AG10803 (cell line): ENCODE measurements around the gene EWSR1.

Source experiments
- DNase-seq: peaks from one replicate; pipeline ENCODE4 v3.0.0; 2010; ENCODE audit warnings: low read depth
- H3K4me3 ChIP-seq: 2 replicates; pipeline ENCODE4 v1.5.1; 2011; ENCODE audit warnings: mild to moderate bottlenecking, low read length, control low read depth
- CTCF ChIP-seq: conservative IDR thresholded peaks from 2 replicates; pipeline ENCODE4 v1.5.1; 2011; ENCODE audit warnings: mild to moderate bottlenecking, low read length, control low read depth, inconsistent platforms

The EWSR1 gene

GRCh38 chr22:29326481-29326880 is 58.4 kb downstream of the EWSR1 start:
- H3K4me3 ChIP-seq: no peak overlapping the region
- TF ChIP-seq CTCF: no peak
- no peak for DNase-seq

- no peak for TF ChIP-seq CTCF
- no peak overlapping the region for H3K4me3 ChIP-seq
- DNase-seq: no peak
Measured at GRCh38 chr22:29327089-29327764, 59.2 kb downstream of the EWSR1 start.

- DNase-seq: no peak
- TF ChIP-seq CTCF: no peak; the same call in 1 of the 2 replicates
- H3K4me3 ChIP-seq: no peak overlapping the region
Measured at GRCh38 chr22:29328055-29328454, 60.0 kb downstream of the EWSR1 start.

GRCh38 chr22:29328566-29329500 is 60.8 kb downstream of the EWSR1 start:
- no peak for DNase-seq
- no peak overlapping the region for H3K4me3 ChIP-seq
- no peak for TF ChIP-seq CTCF

GRCh38 chr22:29329581-29329980 is 61.5 kb downstream of the EWSR1 start:
- TF ChIP-seq CTCF: no peak
- no peak overlapping the region for H3K4me3 ChIP-seq
- DNase-seq: no peak

- DNase-seq: no peak
- H3K4me3 ChIP-seq: no peak overlapping the region
- TF ChIP-seq CTCF: no peak
Measured at GRCh38 chr22:29330291-29330690, 62.2 kb downstream of the EWSR1 start.

GRCh38 chr22:29330753-29331152 is 62.7 kb downstream of the EWSR1 start:
- no peak for TF ChIP-seq CTCF
- DNase-seq: peak; percentile 46
- no peak overlapping the region for H3K4me3 ChIP-seq
